K562 (cell line): ENCODE data around the gene PCMTD2. TPM values are rescaled to one million over a fixed set of nuclear protein-coding genes. Genes with fewer than 3 reads are reported as not detected.

Source experiments
- CHD2 ChIP-seq: IDR thresholded peaks from 2 replicates; pipeline ENCODE4 v1.6.1; 2011; ENCODE audit warnings: low read depth, low read length
- GATAD2B ChIP-seq: fragments of 450-650 bp; IDR thresholded peaks from 2 replicates; pipeline ENCODE4 v1.6.1; 2017; ENCODE audit warnings: mild to moderate bottlenecking, borderline replicate concordance
- HMGN3 ChIP-seq: IDR thresholded peaks from 2 replicates; pipeline ENCODE4 v1.6.1; 2011; ENCODE audit warnings: borderline replicate concordance, low read depth, mild to moderate bottlenecking, mixed read lengths, low read length; ENCODE audit not compliant: insufficient read length; ENCODE audit errors: extremely low read depth
- HNRNPL ChIP-seq: fragments of 200-400 bp; formaldehyde crosslinking; IDR thresholded peaks from 2 replicates; pipeline ENCODE4 v1.6.1; 2017; ENCODE audit warnings: low read depth, mild to moderate bottlenecking, low read length
- HNRNPUL1 ChIP-seq: fragments of 200-400 bp; formaldehyde crosslinking; IDR thresholded peaks from 2 replicates; pipeline ENCODE4 v1.6.1; 2017; ENCODE audit warnings: low read length
- KAT2B ChIP-seq: IDR thresholded peaks from one replicate; pipeline ENCODE4 v1.6.1; 2012; ENCODE audit warnings: low read depth, mild to moderate bottlenecking, control low read depth, inconsistent platforms, low read length, moderate library complexity
- KAT7 ChIP-seq: sonication (generic); formaldehyde crosslinking; IDR thresholded peaks from 2 replicates; pipeline ENCODE4 v1.8.0; 2022; ENCODE audit warnings: missing genetic modification reagents, mild to moderate bottlenecking, borderline replicate concordance
- KAT8 ChIP-seq: fragments of 450-650 bp; IDR thresholded peaks from 2 replicates; pipeline ENCODE4 v1.6.1; 2016; ENCODE audit warnings: low read depth, mild to moderate bottlenecking
- OTX1 ChIP-seq: fragments of 450-650 bp; formaldehyde crosslinking; IDR thresholded peaks from 2 replicates; pipeline ENCODE4 v1.4.0; 2022; ENCODE audit warnings: mild to moderate bottlenecking
- PML ChIP-seq: IDR thresholded peaks from 2 replicates; pipeline ENCODE4 v1.6.1; 2012; ENCODE audit warnings: low read length, inconsistent platforms
- PTRF ChIP-seq: fragments of 450-650 bp; IDR thresholded peaks from 2 replicates; pipeline ENCODE4 v1.6.1; 2016; ENCODE audit warnings: mild to moderate bottlenecking, missing genetic modification characterization, missing compliant biosample characterization
- SAFB2 ChIP-seq: fragments of 200-400 bp; formaldehyde crosslinking; IDR thresholded peaks from 2 replicates; pipeline ENCODE4 v1.6.1; 2018; ENCODE audit warnings: borderline replicate concordance, low read length, low read depth, moderate library complexity; ENCODE audit not compliant: severe bottlenecking
- SMARCA4 ChIP-seq: fragments of 450-650 bp; IDR thresholded peaks from 2 replicates; pipeline ENCODE4 v1.6.1; 2016
- SMARCB1 ChIP-seq: IDR thresholded peaks from 2 replicates; pipeline ENCODE4 v1.6.1; 2011; ENCODE audit warnings: improper control_type of control experiment, low read depth; ENCODE audit not compliant: insufficient read length
- SP2 ChIP-seq: IDR thresholded peaks from 2 replicates; pipeline ENCODE4 v1.6.1; 2011; ENCODE audit warnings: mild to moderate bottlenecking, low read depth, low read length, moderate library complexity; ENCODE audit not compliant: poor library complexity, severe bottlenecking; ENCODE audit errors: extremely low read depth
- ZNF212 ChIP-seq: fragments of 450-650 bp; formaldehyde crosslinking; IDR thresholded peaks from 2 replicates; pipeline ENCODE4 v1.4.0; 2020; ENCODE audit warnings: mild to moderate bottlenecking
- ZNF785 ChIP-seq: fragments of 250-450 bp; sonication (Bioruptor Pico); IDR thresholded peaks from 2 replicates; pipeline ENCODE4 v1.4.0; 2020; ENCODE audit warnings: mild to moderate bottlenecking
- polyA plus RNA-seq, 8 experiments: library from polyadenylated mRNA; depleted of rRNA in 4 of 8; stranded (reverse) in 5 of 8; unstranded in 3 of 8; fragments of >200 nt; fragmentation: Nextera tagmentation in 2 of 8; fragmentation: Illumina TruSeq in 1 of 8; extraction: Ambion mirVana in 2 of 8; extraction: Trizol in 1 of 8; gene quantifications; 2 replicates each; pipeline versions ENCODE4 v1.2.1 to v1.2.3, GENCODE V29; 2011 to 2014; ENCODE audit warnings: inconsistent platforms in 1 of 8, missing spikeins in 1 of 8
- total RNA-seq, 7 experiments: library from RNA; depleted of rRNA in 6 of 7; stranded (reverse); fragments of >200 nt in 6 of 7; fragmentation: Illumina TruSeq in 2 of 7; extraction: Trizol in 2 of 7; gene quantifications; 2 replicates each; pipeline versions ENCODE4 v1.2.1 to v1.2.3, GENCODE V29; 2011 to 2021; ENCODE audit warnings: low replicate concordance in 1 of 7
- TF ChIP-seq, protein P1 (sequence below): fragments of 200-800 bp; sonication (Bioruptor generic); IDR thresholded peaks from 2 replicates; pipeline ENCODE4 v1.6.1; 2017; ENCODE audit warnings: missing genetic modification characterization, missing compliant biosample characterization
- TF ChIP-seq, protein P2 (sequence below), 3 experiments: fragments of 200-800 bp in 1 of 3; fragments of 250-450 bp in 1 of 3; fragments of 450-650 bp in 1 of 3; sonication (Bioruptor Pico) in 1 of 3; sonication (Bioruptor generic) in 1 of 3; formaldehyde crosslinking in 1 of 3; IDR thresholded peaks; 2 replicates each; pipeline versions ENCODE4 v1.6.1 to v1.8.0; 2016 to 2022; ENCODE audit warnings: mild to moderate bottlenecking in 2 of 3, missing genetic modification characterization in 2 of 3, missing compliant biosample characterization in 1 of 3, moderate library complexity in 1 of 3
- TF ChIP-seq, protein P3 (sequence below): fragments of 450-650 bp; IDR thresholded peaks from 2 replicates; pipeline ENCODE4 v1.6.1; 2018; ENCODE audit not compliant: partially characterized antibody

Gene PCMTD2
- total and polyA plus RNA-seq, 9 of the 15 experiments (the other 6 are each of a cell fraction or from before 2014, with no cell fraction given): 11.3 to 49.3 (median 28.4) TPM

DNA sequence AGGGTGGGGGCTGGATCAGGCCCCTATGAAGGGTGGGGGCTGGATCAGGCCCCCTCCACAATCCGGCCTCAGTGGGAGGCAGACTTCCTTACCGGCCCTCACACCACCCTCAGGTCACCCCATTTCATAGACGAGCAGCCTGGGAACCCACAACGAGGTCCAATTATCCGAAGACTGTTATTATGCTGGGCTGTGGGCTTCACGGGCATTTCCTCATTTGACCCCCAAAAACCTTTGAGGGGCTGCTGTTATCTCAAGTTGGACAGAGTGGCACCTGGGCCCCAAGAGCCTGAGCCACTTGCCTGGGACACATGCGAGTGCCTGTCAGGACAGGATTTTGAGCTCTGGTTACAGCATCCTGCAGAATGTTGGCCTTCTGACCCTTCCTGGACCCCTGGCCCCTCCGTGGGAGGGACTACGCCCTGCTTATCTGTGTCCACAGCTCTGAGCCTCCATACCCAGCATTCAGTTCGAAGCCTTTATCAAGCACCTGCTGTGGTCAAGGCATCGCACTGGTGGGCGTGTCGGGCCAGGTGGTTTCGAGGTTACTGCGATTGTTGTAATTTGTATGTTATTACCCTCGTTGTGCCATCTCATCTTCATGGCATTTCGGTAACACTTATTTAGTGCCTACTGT is 34.5 kb upstream of the PCMTD2 start (continued):
- TF ChIP-seq ZNF212 (CRISPR knock-in tag) (no peak), ZNF785 (CRISPR knock-in tag) (no peak), KAT8 (no peak), SP2 (no peak), KAT2B (no peak), SMARCA4 (peak; percentile 92), SAFB2 (no peak), HMGN3 (peak; percentile 54), SMARCB1 (no peak), HNRNPL (no peak), GATAD2B (peak; percentile 68; the same call in 1 of the 2 replicates), CHD2 (no peak), PTRF (tag) (no peak), HNRNPUL1 (no peak), OTX1 (no peak), KAT7 (CRISPR knock-in tag) (peak; percentile 73; the same call in 1 of the 2 replicates), PML (peak; percentile 97)
- TF ChIP-seq, protein P1, sequence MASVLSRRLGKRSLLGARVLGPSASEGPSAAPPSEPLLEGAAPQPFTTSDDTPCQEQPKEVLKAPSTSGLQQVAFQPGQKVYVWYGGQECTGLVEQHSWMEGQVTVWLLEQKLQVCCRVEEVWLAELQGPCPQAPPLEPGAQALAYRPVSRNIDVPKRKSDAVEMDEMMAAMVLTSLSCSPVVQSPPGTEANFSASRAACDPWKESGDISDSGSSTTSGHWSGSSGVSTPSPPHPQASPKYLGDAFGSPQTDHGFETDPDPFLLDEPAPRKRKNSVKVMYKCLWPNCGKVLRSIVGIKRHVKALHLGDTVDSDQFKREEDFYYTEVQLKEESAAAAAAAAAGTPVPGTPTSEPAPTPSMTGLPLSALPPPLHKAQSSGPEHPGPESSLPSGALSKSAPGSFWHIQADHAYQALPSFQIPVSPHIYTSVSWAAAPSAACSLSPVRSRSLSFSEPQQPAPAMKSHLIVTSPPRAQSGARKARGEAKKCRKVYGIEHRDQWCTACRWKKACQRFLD (CRISPR knock-in tag): peak; percentile 88
- TF ChIP-seq, protein P2, sequence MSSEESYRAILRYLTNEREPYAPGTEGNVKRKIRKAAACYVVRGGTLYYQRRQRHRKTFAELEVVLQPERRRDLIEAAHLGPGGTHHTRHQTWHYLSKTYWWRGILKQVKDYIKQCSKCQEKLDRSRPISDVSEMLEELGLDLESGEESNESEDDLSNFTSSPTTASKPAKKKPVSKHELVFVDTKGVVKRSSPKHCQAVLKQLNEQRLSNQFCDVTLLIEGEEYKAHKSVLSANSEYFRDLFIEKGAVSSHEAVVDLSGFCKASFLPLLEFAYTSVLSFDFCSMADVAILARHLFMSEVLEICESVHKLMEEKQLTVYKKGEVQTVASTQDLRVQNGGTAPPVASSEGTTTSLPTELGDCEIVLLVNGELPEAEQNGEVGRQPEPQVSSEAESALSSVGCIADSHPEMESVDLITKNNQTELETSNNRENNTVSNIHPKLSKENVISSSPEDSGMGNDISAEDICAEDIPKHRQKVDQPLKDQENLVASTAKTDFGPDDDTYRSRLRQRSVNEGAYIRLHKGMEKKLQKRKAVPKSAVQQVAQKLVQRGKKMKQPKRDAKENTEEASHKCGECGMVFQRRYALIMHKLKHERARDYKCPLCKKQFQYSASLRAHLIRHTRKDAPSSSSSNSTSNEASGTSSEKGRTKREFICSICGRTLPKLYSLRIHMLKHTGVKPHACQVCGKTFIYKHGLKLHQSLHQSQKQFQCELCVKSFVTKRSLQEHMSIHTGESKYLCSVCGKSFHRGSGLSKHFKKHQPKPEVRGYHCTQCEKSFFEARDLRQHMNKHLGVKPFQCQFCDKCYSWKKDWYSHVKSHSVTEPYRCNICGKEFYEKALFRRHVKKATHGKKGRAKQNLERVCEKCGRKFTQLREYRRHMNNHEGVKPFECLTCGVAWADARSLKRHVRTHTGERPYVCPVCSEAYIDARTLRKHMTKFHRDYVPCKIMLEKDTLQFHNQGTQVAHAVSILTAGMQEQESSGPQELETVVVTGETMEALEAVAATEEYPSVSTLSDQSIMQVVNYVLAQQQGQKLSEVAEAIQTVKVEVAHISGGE (CRISPR knock-in tag; IDR thresholded peaks at IDR 0.05): peak in 1 of 3 experiments; percentile 80; a peak in 2 of 6 replicates
- TF ChIP-seq, protein P3, sequence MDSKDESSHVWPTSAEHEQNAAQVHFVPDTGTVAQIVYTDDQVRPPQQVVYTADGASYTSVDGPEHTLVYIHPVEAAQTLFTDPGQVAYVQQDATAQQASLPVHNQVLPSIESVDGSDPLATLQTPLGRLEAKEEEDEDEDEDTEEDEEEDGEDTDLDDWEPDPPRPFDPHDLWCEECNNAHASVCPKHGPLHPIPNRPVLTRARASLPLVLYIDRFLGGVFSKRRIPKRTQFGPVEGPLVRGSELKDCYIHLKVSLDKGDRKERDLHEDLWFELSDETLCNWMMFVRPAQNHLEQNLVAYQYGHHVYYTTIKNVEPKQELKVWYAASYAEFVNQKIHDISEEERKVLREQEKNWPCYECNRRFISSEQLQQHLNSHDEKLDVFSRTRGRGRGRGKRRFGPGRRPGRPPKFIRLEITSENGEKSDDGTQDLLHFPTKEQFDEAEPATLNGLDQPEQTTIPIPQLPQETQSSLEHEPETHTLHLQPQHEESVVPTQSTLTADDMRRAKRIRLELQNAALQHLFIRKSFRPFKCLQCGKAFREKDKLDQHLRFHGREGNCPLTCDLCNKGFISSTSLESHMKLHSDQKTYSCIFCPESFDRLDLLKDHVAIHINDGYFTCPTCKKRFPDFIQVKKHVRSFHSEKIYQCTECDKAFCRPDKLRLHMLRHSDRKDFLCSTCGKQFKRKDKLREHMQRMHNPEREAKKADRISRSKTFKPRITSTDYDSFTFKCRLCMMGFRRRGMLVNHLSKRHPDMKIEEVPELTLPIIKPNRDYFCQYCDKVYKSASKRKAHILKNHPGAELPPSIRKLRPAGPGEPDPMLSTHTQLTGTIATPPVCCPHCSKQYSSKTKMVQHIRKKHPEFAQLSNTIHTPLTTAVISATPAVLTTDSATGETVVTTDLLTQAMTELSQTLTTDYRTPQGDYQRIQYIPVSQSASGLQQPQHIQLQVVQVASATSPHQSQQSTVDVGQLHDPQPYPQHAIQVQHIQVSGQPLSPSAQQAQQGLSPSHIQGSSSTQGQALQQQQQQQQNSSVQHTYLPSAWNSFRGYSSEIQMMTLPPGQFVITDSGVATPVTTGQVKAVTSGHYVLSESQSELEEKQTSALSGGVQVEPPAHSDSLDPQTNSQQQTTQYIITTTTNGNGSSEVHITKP: no peak
